GM10266 (cell line): ENCODE results near the gene ADAM12.

Experiments
- DNase-seq: peaks from one replicate; pipeline ENCODE4 v3.0.0; 2012; ENCODE audit errors: extremely low spot score
- CTCF ChIP-seq: IDR thresholded peaks from 2 replicates; pipeline ENCODE4 v1.5.1; 2012; ENCODE audit warnings: mild to moderate bottlenecking, low read depth; ENCODE audit not compliant: control insufficient read depth, insufficient read depth; ENCODE audit errors: missing control alignments

Gene ADAM12

GRCh38 chr10:126420567-126421300, 32.5 kb upstream of the ADAM12 start:
- DNase-seq, result no peak
- no peak for TF ChIP-seq CTCF

GRCh38 chr10:126417220-126417825, 29.0 kb upstream of the ADAM12 start:
- no peak for TF ChIP-seq CTCF
- no peak for DNase-seq

- no peak for TF ChIP-seq CTCF
- no peak for DNase-seq
Observed at GRCh38 chr10:126409821-126410220, 21.5 kb upstream of the ADAM12 start.

- no peak for TF ChIP-seq CTCF
- DNase-seq, result no peak
Observed at GRCh38 chr10:126408953-126409641, 20.8 kb upstream of the ADAM12 start.

- no peak for TF ChIP-seq CTCF
- no peak for DNase-seq
Observed at GRCh38 chr10:126407831-126408230, 19.6 kb upstream of the ADAM12 start.

- TF ChIP-seq CTCF, result no peak
- DNase-seq, result no peak
Observed at GRCh38 chr10:126405239-126405775, 17.0 kb upstream of the ADAM12 start.
